Calu3 (cell line): ENCODE measurements around the gene TAC3. TPM values are rescaled to one million over a fixed set of nuclear protein-coding genes. Genes with fewer than 3 reads are reported as not detected.

Experiments
- total RNA-seq: library from RNA; stranded (reverse); gene quantifications from 2 replicates; pipeline ENCODE4 v1.2.3, GENCODE V29; 2022

TAC3 gene
- total RNA-seq, 1 experiment from 2014 or later = not detected

Other genes with a start within 250 kb of the TAC3 start
- not detected in 2 replicates for gene SDR9C7, start 82.1 kb downstream of the TAC3 start, total RNA-seq
- gene RDH16, start 58.9 kb downstream of the TAC3 start, total RNA-seq = 0.24 and 0.28 TPM in 2 replicates
- 10.8 and 11.0 TPM in 2 replicates for gene ZBTB39, start 10.0 kb downstream of the TAC3 start, total RNA-seq
- 0.31 and 1.5 TPM in 2 replicates for gene MYO1A, start 33.6 kb upstream of the TAC3 start, total RNA-seq
- 60.4 and 63.2 TPM in 2 replicates for gene NEMP1, start 62.3 kb upstream of the TAC3 start, total RNA-seq
- gene NAB2, start 72.6 kb upstream of the TAC3 start, total RNA-seq = 21.3 and 25.6 TPM in 2 replicates
- 213 and 243 TPM in 2 replicates for gene STAT6, start 94.8 kb upstream of the TAC3 start, total RNA-seq
- 12.4 and 16.6 TPM in 2 replicates for gene LRP1, start 112.0 kb upstream of the TAC3 start, total RNA-seq
- gene LRP1-AS, start 131.1 kb upstream of the TAC3 start, total RNA-seq = not detected in 2 replicates
- 2.0 and 4.1 TPM in 2 replicates for gene NXPH4, start 200.3 kb upstream of the TAC3 start, total RNA-seq
- 203 and 243 TPM in 2 replicates for gene SHMT2, start 213.2 kb upstream of the TAC3 start, total RNA-seq
- 5.0 and 7.0 TPM in 2 replicates for gene STAC3, start 234.7 kb upstream of the TAC3 start, total RNA-seq